ENCODE measurements around the gene SHLD1. TPM values are rescaled to one million over a fixed set of nuclear protein-coding genes. Genes with fewer than 3 reads are reported as not detected.

The SHLD1 gene
- total RNA-seq, 1 experiment from 2014 or later: 6.7 TPM

- H3K56ac ChIP-seq (ENCODE audit: insufficient read length, low read depth, low read length): no peak overlapping the region
- no peak overlapping the region for H2AK5ac ChIP-seq (ENCODE audit: insufficient read length, low read length)
- Mint-ChIP-seq H3K27me3 (ENCODE audit: low read depth) (no peaks in the 10 kb centered on the region), H3K4me3 (no peak overlapping the region), H3K27ac (peak overlapping the region in 1 of 3 experiments; percentile 28; a peak in 3 of 7 replicates), H3K9me3 (no peaks in the 10 kb centered on the region), H3K4me1 (peaks cover 20 to 22% of the 10 kb centered on the region in 2 experiments), H3K36me3 (ENCODE audit: insufficient read depth in 1 of 3, low read depth in 3 of 3) (peaks cover 0 to 14% (median 9%) of the 10 kb centered on the region in 3 experiments; a peak in 2 of 7 replicates)
- no peaks in the 10 kb centered on the region for H3K27me3 ChIP-seq (ENCODE audit: insufficient read depth, low read length)
- no peak overlapping the region for H3K9ac ChIP-seq (ENCODE audit: extremely low read depth, insufficient read length, low read length)
- TF ChIP-seq CTCF (conservative IDR thresholded peaks at IDR 0.05): no peak
- H2AFZ ChIP-seq (ENCODE audit: low read length): no peak overlapping the region
- no peak overlapping the region for H2BK20ac ChIP-seq (ENCODE audit: low read depth, low read length, poor library complexity, severe bottlenecking)
- H3K4ac ChIP-seq (ENCODE audit: low read depth, low read length): no peak overlapping the region
- no peak overlapping the region for H3K4me2 ChIP-seq (ENCODE audit: insufficient read depth, insufficient read length, low read length)
- H4K5ac ChIP-seq (ENCODE audit: insufficient read length, low read depth, low read length): no peak overlapping the region
- H3K79me2 ChIP-seq (ENCODE audit: insufficient read depth, low read length): no peaks in the 10 kb centered on the region
- no peak overlapping the region for H3K18ac ChIP-seq (ENCODE audit: insufficient read length, low read depth, low read length)
- no peaks in the 10 kb centered on the region; the same call in 1 of the 2 replicates for H3K4me1 ChIP-seq (ENCODE audit: insufficient read depth, low read length)
- H2BK120ac ChIP-seq (ENCODE audit: low read depth, low read length, poor library complexity, severe bottlenecking): no peak overlapping the region
- H3K9me3 ChIP-seq (ENCODE audit: control insufficient read depth, low read depth, low read length): no peaks in the 10 kb centered on the region
- H3K27ac ChIP-seq (ENCODE audit: insufficient read length, low read depth, low read length): no peak overlapping the region
- no peak overlapping the region for H4K91ac ChIP-seq (ENCODE audit: insufficient read length, low read depth, low read length)
- no peak overlapping the region for H3K14ac ChIP-seq (ENCODE audit: insufficient read depth, low read length)
- H3T11ph ChIP-seq (ENCODE audit: low read length): no peak overlapping the region
- no peak for DNase-seq
- H4K20me1 ChIP-seq (ENCODE audit: control insufficient read depth, insufficient read depth, insufficient read length): no peaks in the 10 kb centered on the region
- H2BK5ac ChIP-seq (ENCODE audit: insufficient read length, low read length): no peak overlapping the region
- H3K23me2 ChIP-seq (ENCODE audit: insufficient read length, low read depth, low read length, poor library complexity, severe bottlenecking): no peaks in the 10 kb centered on the region
- no peak overlapping the region for H3K23ac ChIP-seq (ENCODE audit: insufficient read length, low read depth, low read length)
- no peak overlapping the region for H2BK12ac ChIP-seq (ENCODE audit: insufficient read length, low read depth, low read length)
- no peak overlapping the region for H4K8ac ChIP-seq (replicated peaks; ENCODE audit: insufficient read length, low read depth, low read length)
- H3K79me1 ChIP-seq (ENCODE audit: insufficient read depth, low read depth, low read length, poor library complexity, severe bottlenecking): no peaks in the 10 kb centered on the region
- no CpG with 5 or more reads among the region's 2 CpGs for WGBS (ENCODE audit: extremely low coverage, insufficient read length, low lambda C conversion rate)
- no peak overlapping the region for H2BK15ac ChIP-seq (ENCODE audit: low read depth, low read length)
These were observed 39.6 kb downstream of the SHLD1 start for GRCh38 chr20:5789827-5790226.

Measured in H9 (cell line).